ACC112 (cell line): Measurements from ENCODE around the gene CCDC82.

Experiments
- H2AFZ ChIP-seq: fragments of 200-600 bp; sonication (generic); one replicate; pipeline ENCODE4 v1.6.0; 2017; ENCODE audit warnings: antibody characterized with exemption, low read length; ENCODE audit not compliant: unreplicated experiment
- H3K27ac ChIP-seq: fragments of 200-600 bp; sonication (generic); 2 replicates; pipeline ENCODE4 v1.5.1; 2014; ENCODE audit warnings: low read depth, mild to moderate bottlenecking, antibody characterized with exemption, low read length, moderate library complexity
- H3K27me3 ChIP-seq: fragments of 200-600 bp; sonication (generic); 2 replicates; pipeline ENCODE4 v1.6.1; 2014; ENCODE audit warnings: mild to moderate bottlenecking, antibody characterized with exemption, low read length, moderate library complexity, mixed read lengths; ENCODE audit not compliant: insufficient read depth
- H3K36me3 ChIP-seq: fragments of 200-600 bp; sonication (generic); 2 replicates; pipeline ENCODE4 v1.6.1; 2016; ENCODE audit warnings: mild to moderate bottlenecking, antibody characterized with exemption, low read length, moderate library complexity, mixed read lengths; ENCODE audit not compliant: insufficient read depth
- H3K4me1 ChIP-seq: fragments of 200-600 bp; sonication (generic); one replicate; pipeline ENCODE4 v1.6.1; 2016; ENCODE audit warnings: low read length, mixed read lengths; ENCODE audit not compliant: insufficient read depth, unreplicated experiment, control insufficient read depth
- H3K4me3 ChIP-seq: fragments of 200-600 bp; sonication (generic); 2 replicates; pipeline ENCODE4 v1.5.1; 2014; ENCODE audit warnings: mild to moderate bottlenecking, low read depth, low read length
- H3K79me2 ChIP-seq: fragments of 200-600 bp; sonication (generic); one replicate; pipeline ENCODE4 v1.6.0; 2016; ENCODE audit warnings: low read length; ENCODE audit not compliant: control insufficient read depth, unreplicated experiment, insufficient read depth

Gene CCDC82

GRCh38 chr11:96338910-96339705, 50.6 kb downstream of the CCDC82 start:
- H3K4me1 ChIP-seq, result peaks cover 65% of the 10 kb centered on the region
- peaks cover 17% of the 10 kb centered on the region for H3K36me3 ChIP-seq
- H3K27me3 ChIP-seq, result no peaks in the 10 kb centered on the region
- peak overlapping the region; percentile 18 for H2AFZ ChIP-seq
- peak overlapping the region; percentile 91 for H3K27ac ChIP-seq
- peaks cover 89% of the 10 kb centered on the region for H3K79me2 ChIP-seq
- peak overlapping the region; percentile 93 for H3K4me3 ChIP-seq

DNA sequence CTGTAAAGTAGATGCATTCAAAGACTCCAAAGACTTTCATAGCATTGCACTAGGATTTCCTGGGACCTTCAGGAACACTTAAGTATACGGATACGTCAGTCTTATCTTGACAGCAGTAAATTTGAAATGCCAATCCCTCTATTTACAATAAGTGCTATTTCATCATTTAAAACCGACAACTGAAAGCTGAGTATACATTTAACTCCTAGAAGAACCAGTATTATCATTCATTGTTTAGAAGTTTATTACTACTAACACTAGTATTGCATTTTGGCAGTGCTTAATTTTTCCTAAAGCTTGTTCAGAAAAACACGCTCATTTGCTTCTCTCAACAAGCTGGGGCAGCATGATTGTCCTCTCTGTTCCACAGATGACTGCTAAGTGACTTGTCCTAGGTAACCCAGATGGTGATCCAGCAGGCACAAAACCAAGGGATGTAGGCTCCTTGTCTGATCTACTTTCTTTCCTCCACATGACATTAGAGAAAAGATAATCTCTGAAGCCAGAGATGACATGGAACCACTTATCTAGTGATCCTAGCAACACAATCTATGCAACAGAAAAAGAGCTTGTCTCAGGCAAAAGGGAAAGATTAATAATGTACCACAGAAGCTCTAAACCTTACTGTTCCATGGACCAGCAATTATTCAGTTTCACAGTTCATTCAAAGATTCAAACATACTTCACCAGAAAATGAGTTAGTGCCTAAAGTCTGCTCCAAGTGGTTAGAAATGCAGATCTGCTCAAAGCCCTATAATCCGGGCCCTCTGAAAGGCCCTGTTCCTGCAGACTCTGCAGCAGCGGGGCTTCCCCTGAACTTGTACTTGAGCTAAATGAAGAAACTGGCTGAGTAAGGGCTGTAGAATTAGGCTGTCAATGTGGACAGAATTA, 51.9 kb downstream of the CCDC82 start:
- peaks cover 99% of the 10 kb centered on the region for H3K79me2 ChIP-seq
- H3K27me3 ChIP-seq, result no peaks in the 10 kb centered on the region
- peak overlapping the region; percentile 91 for H3K27ac ChIP-seq
- peak overlapping the region; percentile 93 for H3K4me3 ChIP-seq
- H3K36me3 ChIP-seq, result peaks cover 20% of the 10 kb centered on the region
- H2AFZ ChIP-seq, result no peak overlapping the region
- peaks cover 75% of the 10 kb centered on the region for H3K4me1 ChIP-seq

- Histone ChIP-seq H3K4me3 (no peak overlapping the region), H3K36me3 (peaks cover 21% of the 10 kb centered on the region), H3K27ac (no peak overlapping the region), H2AFZ (no peak overlapping the region), H3K79me2 (peaks cover 94% of the 10 kb centered on the region), H3K4me1 (peaks cover 89% of the 10 kb centered on the region), H3K27me3 (no peaks in the 10 kb centered on the region)
Observed at GRCh38 chr11:96335388-96335787, 54.3 kb downstream of the CCDC82 start.

- no peaks in the 10 kb centered on the region for H3K27me3 ChIP-seq
- H2AFZ ChIP-seq, result no peak overlapping the region
- H3K4me1 ChIP-seq, result peaks cover 90% of the 10 kb centered on the region
- H3K79me2 ChIP-seq, result peaks cover 94% of the 10 kb centered on the region
- H3K36me3 ChIP-seq, result peaks cover 25% of the 10 kb centered on the region
- 0 out of 2 replicates have a peak overlapping the region, but pooled peaks have one; percentile 79 for H3K27ac ChIP-seq
- no peak overlapping the region for H3K4me3 ChIP-seq
Observed at GRCh38 chr11:96334219-96334618, 55.5 kb downstream of the CCDC82 start.

DNA sequence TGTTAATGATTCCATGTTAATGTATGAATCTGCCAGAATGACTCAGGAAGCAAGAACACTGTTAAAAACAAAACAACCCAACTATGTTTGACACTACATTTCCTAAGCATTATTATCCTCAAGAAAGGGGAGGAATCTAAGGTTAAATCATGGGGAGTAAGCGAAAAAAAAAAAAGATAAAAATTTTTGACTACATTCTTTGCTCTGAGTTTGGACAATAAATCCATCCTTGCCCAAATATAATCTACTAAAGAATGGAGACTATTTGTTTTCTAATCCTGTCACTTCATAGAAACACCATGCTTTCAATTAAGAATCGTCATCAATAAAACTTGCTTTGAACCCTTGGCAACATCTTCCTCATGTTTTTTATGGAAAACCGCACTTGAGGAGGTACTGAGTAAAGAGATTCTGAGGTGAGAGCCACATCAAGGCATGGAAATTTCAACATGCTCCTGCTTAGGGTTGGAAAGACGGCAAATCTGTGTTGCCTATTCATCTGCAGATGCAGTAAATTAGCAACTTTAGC, 56.5 kb downstream of the CCDC82 start:
- Histone ChIP-seq H3K4me3 (peak overlapping the region; percentile 63), H3K27me3 (no peaks in the 10 kb centered on the region), H3K79me2 (peaks cover 94% of the 10 kb centered on the region), H3K4me1 (peaks cover 91% of the 10 kb centered on the region), H2AFZ (peak overlapping the region; percentile 33), H3K36me3 (peaks cover 25% of the 10 kb centered on the region), H3K27ac (peak overlapping the region; percentile 79)

DNA sequence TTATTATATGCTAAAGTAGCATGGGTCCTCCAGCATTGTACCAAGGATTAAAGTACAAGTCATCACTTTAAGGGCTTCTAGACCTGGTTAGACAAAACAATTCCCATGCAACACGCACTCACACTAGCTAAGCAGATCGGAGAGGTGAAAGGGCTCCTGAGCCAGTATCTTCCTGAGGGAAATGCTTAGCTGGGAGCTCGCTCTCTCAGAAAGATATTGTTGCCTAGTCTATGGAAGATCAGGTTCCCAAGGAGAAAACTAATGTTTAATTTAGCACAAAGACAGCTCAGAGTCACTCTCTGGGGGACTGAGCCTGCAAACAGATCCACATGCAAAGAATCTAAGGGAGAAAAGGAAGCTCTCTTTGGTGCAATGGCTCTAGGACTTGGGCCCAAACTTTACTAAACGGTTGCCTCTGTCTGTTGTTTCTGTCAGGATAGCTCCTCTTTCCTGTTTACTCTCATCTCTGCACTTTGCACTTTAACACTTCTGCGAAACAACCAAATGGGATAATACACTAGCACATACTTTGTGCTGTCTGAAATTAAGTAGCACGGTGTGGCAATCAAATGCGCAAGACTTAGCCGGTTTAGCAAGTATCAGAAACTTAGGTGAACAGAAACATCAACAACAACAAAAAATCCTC, 57.5 kb downstream of the CCDC82 start:
- H3K27ac ChIP-seq, result peak overlapping the region; percentile 79

GRCh38 chr11:96331699-96332116, 58.0 kb downstream of the CCDC82 start:
- Histone ChIP-seq H3K4me3 (no peak overlapping the region), H3K36me3 (peaks cover 25% of the 10 kb centered on the region), H3K79me2 (peaks cover 94% of the 10 kb centered on the region), H3K4me1 (peaks cover 82% of the 10 kb centered on the region), H2AFZ (no peak overlapping the region), H3K27me3 (no peaks in the 10 kb centered on the region), H3K27ac (peak overlapping the region; percentile 79; the same call in 1 of the 2 replicates)

More for the DNA sequence above, 57.5 kb downstream of the CCDC82 start:
- peak overlapping the region; percentile 63; the same call in 1 of the 2 replicates for H3K4me3 ChIP-seq
- H3K27me3 ChIP-seq, result no peaks in the 10 kb centered on the region
- H3K4me1 ChIP-seq, result peaks cover 84% of the 10 kb centered on the region
- peak overlapping the region; percentile 33 for H2AFZ ChIP-seq
- H3K79me2 ChIP-seq, result peaks cover 94% of the 10 kb centered on the region
- peaks cover 25% of the 10 kb centered on the region for H3K36me3 ChIP-seq

GRCh38 chr11:96330511-96330859, 59.2 kb downstream of the CCDC82 start:
- Histone ChIP-seq H3K27me3 (no peaks in the 10 kb centered on the region), H3K4me3 (no peak overlapping the region), H3K27ac (peak overlapping the region; percentile 66), H3K36me3 (peaks cover 20% of the 10 kb centered on the region), H2AFZ (no peak overlapping the region), H3K4me1 (peaks cover 82% of the 10 kb centered on the region), H3K79me2 (peaks cover 93% of the 10 kb centered on the region)

GRCh38 chr11:96329855-96330510, 59.7 kb downstream of the CCDC82 start:
- Histone ChIP-seq H3K27ac (peak overlapping the region; percentile 66), H3K36me3 (peaks cover 16% of the 10 kb centered on the region), H3K4me1 (peaks cover 84% of the 10 kb centered on the region), H3K79me2 (peaks cover 93% of the 10 kb centered on the region), H2AFZ (no peak overlapping the region), H3K4me3 (no peak overlapping the region; the same call in 1 of the 2 replicates), H3K27me3 (no peaks in the 10 kb centered on the region)

- Histone ChIP-seq H3K27ac (peak overlapping the region; percentile 66), H3K4me3 (no peak overlapping the region; the same call in 1 of the 2 replicates)
Observed at GRCh38 chr11:96329419-96329818, 60.3 kb downstream of the CCDC82 start.

More at GRCh38 chr11:96329419-96329818, 60.3 kb downstream of the CCDC82 start:
- Histone ChIP-seq H3K27me3 (no peaks in the 10 kb centered on the region), H3K79me2 (peaks cover 92% of the 10 kb centered on the region), H3K4me1 (peaks cover 86% of the 10 kb centered on the region), H3K36me3 (peaks cover 11% of the 10 kb centered on the region), H2AFZ (no peak overlapping the region)
